Liver (tissue), 9 donors: ENCODE results near the gene TMEM8B. TPM values are rescaled to one million over a fixed set of nuclear protein-coding genes. Genes with fewer than 3 reads are reported as not detected.

Source experiments
- DNase-seq: peaks from one replicate; pipeline ENCODE4 v3.0.0-alpha.2; 2017; ENCODE audit warnings: low spot score
- H3K27ac ChIP-seq, 2 donors: one replicate each; pipeline ENCODE4 v1.7.0; 2013; ENCODE audit warnings: inconsistent platforms in 2 of 2, low read length in 2 of 2, control low read depth in 1 of 2, low read depth in 1 of 2, mild to moderate bottlenecking in 1 of 2
- H3K27me3 ChIP-seq, 4 donors: one replicate each; pipeline versions ENCODE4 v1.6.1 to v1.7.0; 2013; ENCODE audit warnings: low read length in 3 of 4, inconsistent platforms in 1 of 4, mild to moderate bottlenecking in 1 of 4, moderate library complexity in 1 of 4; ENCODE audit not compliant: control insufficient read depth in 4 of 4, insufficient read depth in 4 of 4
- H3K36me3 ChIP-seq, 4 donors: one replicate each; pipeline versions ENCODE4 v1.6.1 to v1.7.0; 2013; ENCODE audit warnings: low read length in 3 of 4, mild to moderate bottlenecking in 3 of 4, low read depth in 1 of 4, moderate library complexity in 1 of 4; ENCODE audit not compliant: control insufficient read depth in 4 of 4, insufficient read depth in 3 of 4
- H3K4me1 ChIP-seq, 4 donors: one replicate each; pipeline versions ENCODE4 v1.6.1 to v1.7.0; 2013; ENCODE audit warnings: low read length in 3 of 4, mild to moderate bottlenecking in 3 of 4, moderate library complexity in 1 of 4; ENCODE audit not compliant: control insufficient read depth in 4 of 4, insufficient read depth in 4 of 4
- H3K4me3 ChIP-seq, 3 donors: one replicate each; pipeline versions ENCODE4 v1.6.1 to v1.7.0; 2013; ENCODE audit warnings: low read length in 3 of 3, control low read depth in 1 of 3, low read depth in 1 of 3, mild to moderate bottlenecking in 1 of 3
- H3K9ac ChIP-seq, 2 donors: one replicate each; pipeline ENCODE4 v1.7.0; 2013; ENCODE audit warnings: low read length in 2 of 2, mild to moderate bottlenecking in 2 of 2, moderate library complexity in 2 of 2, control low read depth in 1 of 2, low read depth in 1 of 2
- H3K9me3 ChIP-seq, 4 donors: one replicate each; pipeline versions ENCODE4 v1.6.1 to v1.7.0; 2013; ENCODE audit warnings: low read length in 3 of 4; ENCODE audit not compliant: control insufficient read depth in 4 of 4
- FOXA1 ChIP-seq: IDR thresholded peaks from 2 replicates; pipeline ENCODE4 v1.6.1; 2016; ENCODE audit warnings: antibody characterized with exemption
- FOXA2 ChIP-seq: IDR thresholded peaks from 2 replicates; pipeline ENCODE4 v1.6.1; 2016; ENCODE audit warnings: antibody characterized with exemption
- GABPA ChIP-seq, 2 donors: IDR thresholded peaks in 1 of 2; conservative IDR thresholded peaks in 1 of 2; 2 replicates each; pipeline ENCODE4 v1.6.1; 2016; ENCODE audit warnings: antibody characterized with exemption in 2 of 2, mild to moderate bottlenecking in 1 of 2, moderate library complexity in 1 of 2
- HNF4A ChIP-seq, 2 donors: conservative IDR thresholded peaks; 2 replicates each; pipeline ENCODE4 v1.6.1; 2016; ENCODE audit warnings: antibody characterized with exemption in 2 of 2, mild to moderate bottlenecking in 2 of 2
- HNF4G ChIP-seq: IDR thresholded peaks from 2 replicates; pipeline ENCODE4 v1.6.1; 2016; ENCODE audit warnings: antibody characterized with exemption
- JUND ChIP-seq, 2 donors: IDR thresholded peaks; 2 replicates each; pipeline ENCODE4 v1.6.1; 2016; ENCODE audit warnings: antibody characterized with exemption in 2 of 2
- RAD21 ChIP-seq, 2 donors: IDR thresholded peaks; 2 replicates each; pipeline ENCODE4 v1.6.1; 2016; ENCODE audit warnings: antibody characterized with exemption in 2 of 2, mild to moderate bottlenecking in 2 of 2
- RXRA ChIP-seq, 2 donors: IDR thresholded peaks; 2 replicates each; pipeline ENCODE4 v1.6.1; 2017 to 2018; ENCODE audit warnings: antibody characterized with exemption in 2 of 2, mild to moderate bottlenecking in 1 of 2
- SP1 ChIP-seq: IDR thresholded peaks from 2 replicates; pipeline ENCODE4 v1.6.1; 2018; ENCODE audit warnings: antibody characterized with exemption, mild to moderate bottlenecking
- TAF1 ChIP-seq: conservative IDR thresholded peaks from 2 replicates; pipeline ENCODE4 v1.6.1; 2016; ENCODE audit warnings: antibody characterized with exemption, mild to moderate bottlenecking
- YY1 ChIP-seq: IDR thresholded peaks from 2 replicates; pipeline ENCODE4 v1.6.1; 2016; ENCODE audit warnings: antibody characterized with exemption, mild to moderate bottlenecking
- WGBS: extraction: QIAGEN DNeasy Blood & Tissue Kit; methylation state at CpG from one replicate; pipeline ENCODE4 v1.1.7; 2013; 5-methylcytosine and 5-hydroxymethylcytosine counted together
- polyA plus RNA-seq, 2 donors: library from polyadenylated mRNA; stranded (reverse) in 1 of 2; unstranded in 1 of 2; fragments of 200-250 nt in 1 of 2; fragments of >200 nt in 1 of 2; fragmentation: Nextera tagmentation in 1 of 2; extraction: Ambion mirVana in 1 of 2; gene quantifications; one replicate each; pipeline versions ENCODE4 v1.2.1 to v1.2.3, GENCODE V29; 2013 to 2015
- total RNA-seq, 2 donors: library from RNA; depleted of rRNA; stranded (reverse); fragments of >200 nt; gene quantifications; one replicate each; pipeline ENCODE4 v1.2.3, GENCODE V29; 2014
- TF ChIP-seq, protein P1 (sequence below): IDR thresholded peaks from 2 replicates; pipeline ENCODE4 v1.6.1; 2016; ENCODE audit warnings: antibody characterized with exemption, mild to moderate bottlenecking
- TF ChIP-seq, protein P2 (sequence below): fragments of 150-350 bp; IDR thresholded peaks from 2 replicates; pipeline ENCODE4 v1.5.1; 2017; ENCODE audit warnings: improper control_type of control experiment, low read depth, low read length; ENCODE audit not compliant: missing input control
- TF ChIP-seq, protein P3 (sequence below): IDR thresholded peaks from 2 replicates; pipeline ENCODE4 v1.6.1; 2016; ENCODE audit warnings: antibody characterized with exemption
- TF ChIP-seq, protein P4 (sequence below): IDR thresholded peaks from 2 replicates; pipeline ENCODE4 v1.6.1; 2016; ENCODE audit warnings: antibody characterized with exemption
- donor health status: healthy.
- donor health status: healthy.
- donor health status: healthy.
- donor health status: healthy.
- donor health status: healthy.

TMEM8B gene
- total and polyA plus RNA-seq, 4 donors: 1.1 to 5.4 (median 2.7) TPM

DNA sequence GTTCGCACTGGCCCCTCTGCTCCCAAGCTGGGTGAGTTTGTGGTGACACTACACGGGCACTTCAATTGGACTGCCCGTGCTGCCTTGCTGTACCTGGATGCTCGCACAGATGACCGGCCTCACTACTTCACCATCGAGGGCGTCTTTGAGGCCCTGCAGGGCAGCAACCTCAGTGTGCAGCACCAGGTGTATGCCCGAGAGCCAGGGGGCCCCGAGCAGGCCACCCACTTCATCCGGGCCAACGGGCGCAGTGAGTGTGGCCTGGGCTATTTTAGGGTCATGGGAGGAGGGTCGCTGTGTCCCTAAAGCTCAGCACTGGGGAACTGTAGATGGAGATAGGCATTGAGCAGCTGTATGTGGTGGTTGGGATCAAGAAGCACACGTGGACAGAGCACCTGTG, 36.2 kb upstream of the TMEM8B start (continued):
- TF ChIP-seq, protein P1, sequence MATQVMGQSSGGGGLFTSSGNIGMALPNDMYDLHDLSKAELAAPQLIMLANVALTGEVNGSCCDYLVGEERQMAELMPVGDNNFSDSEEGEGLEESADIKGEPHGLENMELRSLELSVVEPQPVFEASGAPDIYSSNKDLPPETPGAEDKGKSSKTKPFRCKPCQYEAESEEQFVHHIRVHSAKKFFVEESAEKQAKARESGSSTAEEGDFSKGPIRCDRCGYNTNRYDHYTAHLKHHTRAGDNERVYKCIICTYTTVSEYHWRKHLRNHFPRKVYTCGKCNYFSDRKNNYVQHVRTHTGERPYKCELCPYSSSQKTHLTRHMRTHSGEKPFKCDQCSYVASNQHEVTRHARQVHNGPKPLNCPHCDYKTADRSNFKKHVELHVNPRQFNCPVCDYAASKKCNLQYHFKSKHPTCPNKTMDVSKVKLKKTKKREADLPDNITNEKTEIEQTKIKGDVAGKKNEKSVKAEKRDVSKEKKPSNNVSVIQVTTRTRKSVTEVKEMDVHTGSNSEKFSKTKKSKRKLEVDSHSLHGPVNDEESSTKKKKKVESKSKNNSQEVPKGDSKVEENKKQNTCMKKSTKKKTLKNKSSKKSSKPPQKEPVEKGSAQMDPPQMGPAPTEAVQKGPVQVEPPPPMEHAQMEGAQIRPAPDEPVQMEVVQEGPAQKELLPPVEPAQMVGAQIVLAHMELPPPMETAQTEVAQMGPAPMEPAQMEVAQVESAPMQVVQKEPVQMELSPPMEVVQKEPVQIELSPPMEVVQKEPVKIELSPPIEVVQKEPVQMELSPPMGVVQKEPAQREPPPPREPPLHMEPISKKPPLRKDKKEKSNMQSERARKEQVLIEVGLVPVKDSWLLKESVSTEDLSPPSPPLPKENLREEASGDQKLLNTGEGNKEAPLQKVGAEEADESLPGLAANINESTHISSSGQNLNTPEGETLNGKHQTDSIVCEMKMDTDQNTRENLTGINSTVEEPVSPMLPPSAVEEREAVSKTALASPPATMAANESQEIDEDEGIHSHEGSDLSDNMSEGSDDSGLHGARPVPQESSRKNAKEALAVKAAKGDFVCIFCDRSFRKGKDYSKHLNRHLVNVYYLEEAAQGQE: no peak

DNA sequence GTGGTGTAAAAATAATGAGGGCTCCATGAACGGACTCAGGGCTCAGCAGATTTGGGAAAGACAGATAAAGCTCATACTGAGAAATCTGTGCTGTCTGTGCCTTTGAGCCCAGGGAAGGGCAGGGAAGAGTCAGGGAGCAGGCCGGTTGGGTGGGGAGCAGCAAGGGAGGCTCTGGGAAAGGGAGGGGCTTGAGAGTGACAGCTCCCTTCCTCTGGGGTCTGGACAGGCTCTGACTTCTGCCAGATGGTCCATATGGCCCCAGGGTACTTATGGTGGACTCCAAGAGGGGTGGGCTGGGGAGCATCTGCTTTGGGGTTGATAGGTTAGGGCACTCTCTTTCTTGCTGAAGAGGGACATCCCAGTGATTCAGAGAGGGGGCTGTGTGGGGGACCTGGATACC, 35.6 kb upstream of the TMEM8B start:
- H3K36me3 ChIP-seq: no peaks in the 10 kb centered on the region
- TF ChIP-seq RAD21 (IDR thresholded peaks at IDR 0.05): no peak
- TF ChIP-seq, protein P2, sequence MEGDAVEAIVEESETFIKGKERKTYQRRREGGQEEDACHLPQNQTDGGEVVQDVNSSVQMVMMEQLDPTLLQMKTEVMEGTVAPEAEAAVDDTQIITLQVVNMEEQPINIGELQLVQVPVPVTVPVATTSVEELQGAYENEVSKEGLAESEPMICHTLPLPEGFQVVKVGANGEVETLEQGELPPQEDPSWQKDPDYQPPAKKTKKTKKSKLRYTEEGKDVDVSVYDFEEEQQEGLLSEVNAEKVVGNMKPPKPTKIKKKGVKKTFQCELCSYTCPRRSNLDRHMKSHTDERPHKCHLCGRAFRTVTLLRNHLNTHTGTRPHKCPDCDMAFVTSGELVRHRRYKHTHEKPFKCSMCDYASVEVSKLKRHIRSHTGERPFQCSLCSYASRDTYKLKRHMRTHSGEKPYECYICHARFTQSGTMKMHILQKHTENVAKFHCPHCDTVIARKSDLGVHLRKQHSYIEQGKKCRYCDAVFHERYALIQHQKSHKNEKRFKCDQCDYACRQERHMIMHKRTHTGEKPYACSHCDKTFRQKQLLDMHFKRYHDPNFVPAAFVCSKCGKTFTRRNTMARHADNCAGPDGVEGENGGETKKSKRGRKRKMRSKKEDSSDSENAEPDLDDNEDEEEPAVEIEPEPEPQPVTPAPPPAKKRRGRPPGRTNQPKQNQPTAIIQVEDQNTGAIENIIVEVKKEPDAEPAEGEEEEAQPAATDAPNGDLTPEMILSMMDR: no peak
- TF ChIP-seq YY1: no peak
- TF ChIP-seq HNF4G: no peak
- TF ChIP-seq SP1: no peak
- TF ChIP-seq GABPA (IDR thresholded peaks at IDR 0.05 in 1 of 2, conservative IDR thresholded peaks at IDR 0.05 in 1 of 2): no peak
- TF ChIP-seq, protein P3, sequence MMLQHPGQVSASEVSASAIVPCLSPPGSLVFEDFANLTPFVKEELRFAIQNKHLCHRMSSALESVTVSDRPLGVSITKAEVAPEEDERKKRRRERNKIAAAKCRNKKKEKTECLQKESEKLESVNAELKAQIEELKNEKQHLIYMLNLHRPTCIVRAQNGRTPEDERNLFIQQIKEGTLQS: no peak
- no peaks in the 10 kb centered on the region for H3K27me3 ChIP-seq
- WGBS: 86% methylated on average over 2 of the region's 2 CpGs
- H3K4me1 ChIP-seq: peaks cover 0 to 23% (median 12%) of the 10 kb centered on the region in 4 donors
- H3K9ac ChIP-seq: no peak overlapping the region
- H3K27ac ChIP-seq: no peak overlapping the region
- no peak for DNase-seq
- H3K9me3 ChIP-seq: no peaks in the 10 kb centered on the region
- no peak overlapping the region for H3K4me3 ChIP-seq

DNA sequence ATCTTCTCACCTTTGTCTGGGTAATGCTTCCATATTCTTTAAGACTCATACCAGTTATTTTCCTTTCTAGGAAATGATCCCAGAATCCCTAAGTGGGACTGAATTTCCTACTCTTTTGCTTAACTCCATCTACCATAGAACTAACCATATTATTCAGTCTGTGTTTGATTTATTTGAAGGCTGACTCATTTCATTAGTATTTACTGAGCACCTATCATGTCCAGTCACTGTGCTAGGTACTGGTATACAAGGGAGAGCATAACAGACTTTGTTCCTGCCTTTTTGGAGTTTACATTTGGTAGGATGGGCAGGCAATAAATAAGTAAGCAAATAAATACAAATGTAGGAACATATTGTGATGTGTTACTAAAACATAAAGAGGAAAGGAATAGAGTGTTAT, 33.3 kb upstream of the TMEM8B start:
- Histone ChIP-seq H3K4me3 (no peak overlapping the region), H3K9me3 (no peaks in the 10 kb centered on the region), H3K4me1 (peaks cover 3 to 20% (median 11%) of the 10 kb centered on the region in 4 donors), H3K36me3 (no peaks in the 10 kb centered on the region), H3K9ac (no peak overlapping the region), H3K27ac (no peak overlapping the region), H3K27me3 (no peaks in the 10 kb centered on the region)
- no peak for DNase-seq
- TF ChIP-seq, protein P4, sequence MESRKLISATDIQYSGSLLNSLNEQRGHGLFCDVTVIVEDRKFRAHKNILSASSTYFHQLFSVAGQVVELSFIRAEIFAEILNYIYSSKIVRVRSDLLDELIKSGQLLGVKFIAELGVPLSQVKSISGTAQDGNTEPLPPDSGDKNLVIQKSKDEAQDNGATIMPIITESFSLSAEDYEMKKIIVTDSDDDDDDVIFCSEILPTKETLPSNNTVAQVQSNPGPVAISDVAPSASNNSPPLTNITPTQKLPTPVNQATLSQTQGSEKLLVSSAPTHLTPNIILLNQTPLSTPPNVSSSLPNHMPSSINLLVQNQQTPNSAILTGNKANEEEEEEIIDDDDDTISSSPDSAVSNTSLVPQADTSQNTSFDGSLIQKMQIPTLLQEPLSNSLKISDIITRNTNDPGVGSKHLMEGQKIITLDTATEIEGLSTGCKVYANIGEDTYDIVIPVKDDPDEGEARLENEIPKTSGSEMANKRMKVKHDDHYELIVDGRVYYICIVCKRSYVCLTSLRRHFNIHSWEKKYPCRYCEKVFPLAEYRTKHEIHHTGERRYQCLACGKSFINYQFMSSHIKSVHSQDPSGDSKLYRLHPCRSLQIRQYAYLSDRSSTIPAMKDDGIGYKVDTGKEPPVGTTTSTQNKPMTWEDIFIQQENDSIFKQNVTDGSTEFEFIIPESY: no peak
- TF ChIP-seq TAF1 (no peak), HNF4G (no peak), JUND (IDR thresholded peaks at IDR 0.05) (no peak), HNF4A (conservative IDR thresholded peaks at IDR 0.05) (no peak), FOXA2 (no peak), YY1 (no peak), RXRA (IDR thresholded peaks at IDR 0.05) (no peak), RAD21 (IDR thresholded peaks at IDR 0.05) (no peak), FOXA1 (no peak), GABPA (IDR thresholded peaks at IDR 0.05 in 1 of 2, conservative IDR thresholded peaks at IDR 0.05 in 1 of 2) (no peak)
- TF ChIP-seq, protein P1: no peak
